NT2/D1 (cell line): ENCODE results near the gene LRBA.
"Not testable (repeated sequence)": the region's sequence is repeated elsewhere in the genome, so short reads cannot be mapped to it uniquely, and the experiment has no call there.

Source experiments
- SUZ12 ChIP-seq: IDR thresholded peaks from 2 replicates; pipeline ENCODE4 v1.6.1; 2011; ENCODE audit not compliant: insufficient read length, insufficient read depth; ENCODE audit errors: extremely low read depth
- YY1 ChIP-seq: IDR thresholded peaks from 2 replicates; pipeline ENCODE4 v1.6.1; 2011; ENCODE audit not compliant: insufficient read length, insufficient read depth
- ZNF274 ChIP-seq: IDR thresholded peaks from 2 replicates; pipeline ENCODE4 v1.6.1; 2011; ENCODE audit warnings: mild to moderate bottlenecking, low read depth, low read length

DNA sequence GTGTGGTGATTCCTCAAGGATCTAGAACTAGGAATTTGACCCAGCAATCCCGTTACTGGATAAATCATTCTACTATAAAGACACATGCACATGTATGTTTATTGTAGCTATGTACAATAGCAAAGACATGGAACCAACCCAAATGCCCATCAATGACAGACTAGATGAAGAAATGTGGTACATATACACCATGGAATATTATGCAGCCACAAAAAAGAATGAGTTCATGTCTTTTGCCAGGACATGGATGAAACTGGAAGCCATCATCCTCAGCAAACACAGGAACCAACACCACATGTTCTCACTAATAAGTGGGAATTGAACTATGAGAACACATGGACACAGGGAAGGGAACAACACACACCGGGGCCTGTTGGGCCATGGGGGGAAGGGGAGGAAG is 450.1 kb downstream of the LRBA start:
- TF ChIP-seq ZNF274, YY1, SUZ12: not testable (repeated sequence)
